Kasumi-1 (cell line): ENCODE results near the gene SLC8A1.

Experiments used
- DNase-seq, 2 experiments: peaks; one replicate each; lab custom pipeline; 2025; lab: John Stamatoyannopoulos, UW

SLC8A1 gene

DNA sequence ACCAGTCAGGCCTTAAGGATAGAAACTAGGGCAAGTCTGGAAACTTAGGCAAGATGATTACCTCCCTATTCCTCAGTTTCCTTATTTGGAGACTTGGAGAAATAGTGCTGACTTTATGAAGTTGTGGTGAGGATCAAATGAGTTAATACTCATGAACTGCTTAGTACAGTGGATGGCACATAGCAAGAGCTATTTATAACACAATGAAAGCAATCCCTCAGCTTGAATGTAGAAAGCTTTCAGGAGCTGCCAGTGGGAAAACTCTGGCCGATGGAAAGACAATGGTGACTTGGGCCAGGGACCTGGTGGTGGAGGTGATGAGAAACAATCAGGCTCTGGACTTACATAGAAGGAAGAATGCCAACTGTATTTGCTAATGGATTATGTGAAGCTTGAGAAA lies 403.4 kb downstream of the SLC8A1 start:
- DNase-seq = no peak

DNA sequence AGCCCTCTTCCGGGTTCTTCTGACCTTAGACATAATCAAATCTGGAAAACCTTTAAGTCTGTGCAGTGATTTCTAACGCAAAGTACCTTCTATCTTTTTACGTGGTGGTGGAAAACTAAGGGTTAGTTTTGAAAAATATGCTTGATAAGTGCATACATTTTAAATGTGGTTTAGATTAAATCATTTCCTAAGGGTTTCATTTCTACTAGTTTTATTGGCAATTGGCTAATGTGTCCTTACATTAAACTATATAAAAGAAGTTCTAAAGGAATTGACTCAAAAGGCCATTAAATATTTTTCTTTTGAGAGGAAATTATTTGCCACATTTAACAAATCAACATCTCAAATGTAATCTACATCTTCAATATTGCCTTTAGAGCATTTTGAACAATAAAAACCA lies 404.5 kb downstream of the SLC8A1 start:
- DNase-seq = no peak
